K562 (cell line): Measurements from ENCODE around the gene FN3K. TPM values are rescaled to one million over a fixed set of nuclear protein-coding genes. Genes with fewer than 3 reads are reported as not detected.
"Not testable (repeated sequence)": the region's sequence is repeated elsewhere in the genome, so short reads cannot be mapped to it uniquely, and the experiment has no call there.

Experiments used
- ATAC-seq: fragments of 200-7000 bp; cut with Tn5 transposase; 3 replicates; pipeline ENCODE4 v1.9.1; 2020; ENCODE audit warnings: moderate library complexity
- BruUV-seq: library from RNA; stranded (reverse); fragments of 400-500 nt; replicated peaks from 2 replicates; lab custom pipeline; 2021; lab: Mats Ljungman, UMichigan
- CTCF ChIA-PET: fragments of 300-600 bp; formaldehyde crosslinking; extraction: SDS; loops from one replicate; lab custom pipeline; 2021; ENCODE audit warnings: low intra/inter-chr PET ratio; lab: Yijun Ruan, JAX
- POLR2A ChIA-PET: fragments of 300-600, 350-650 bp; sonication (Branson Sonifier 250); formaldehyde crosslinking; extraction: SDS; loops from one replicate; lab custom pipeline; 2021; ENCODE audit warnings: antibody characterized with exemption, inconsistent platforms; lab: Yijun Ruan, JAX
- DNase-seq, 4 experiments: peaks; one replicate each; pipeline versions ENCODE4 v3.0.0 to v3.0.0-alpha.2; 2011 to 2018; ENCODE audit warnings: low spot score in 3 of 4, mixed read lengths in 3 of 4; ENCODE audit errors: extremely low read depth in 1 of 4
- FAIRE-seq: peaks from 2 replicates; lab custom pipeline; 2011; peaks lifted over from hg19 to GRCh38; lab: Jason Lieb, UNC
- H2AFZ ChIP-seq: 2 replicates; pipeline ENCODE4 v1.6.0; 2011; ENCODE audit warnings: low read depth, low read length, control low read depth, inconsistent platforms
- H3K27ac ChIP-seq: fragments of 200-600 bp; 3 replicates; pipeline ENCODE4 v1.8.0; 2011; ENCODE audit warnings: low read depth, mild to moderate bottlenecking, control low read depth, inconsistent platforms, low read length, moderate library complexity, mixed read lengths; ENCODE audit errors: extremely low read depth
- H3K27me3 ChIP-seq, 2 experiments: fragments of 300-600 bp in 1 of 2; 2 replicates in 1 of 2; 3 replicates in 1 of 2; pipeline versions ENCODE4 v1.6.0 to v1.8.0; 2011; ENCODE audit warnings: inconsistent platforms in 2 of 2, low read length in 2 of 2, mild to moderate bottlenecking in 1 of 2, mixed read lengths in 1 of 2, moderate library complexity in 1 of 2; ENCODE audit not compliant: control insufficient read depth in 2 of 2, insufficient read depth in 2 of 2
- H3K36me3 ChIP-seq: fragments of 300-600 bp; 3 replicates; pipeline ENCODE4 v1.8.0; 2011; ENCODE audit warnings: mild to moderate bottlenecking, low read length, inconsistent platforms; ENCODE audit not compliant: control insufficient read depth, insufficient read depth
- H3K4me1 ChIP-seq, 2 experiments: fragments of 200-600 bp in 1 of 2; replicated peaks in 1 of 2; 2 replicates in 1 of 2; 3 replicates in 1 of 2; pipeline versions ENCODE4 v1.5.1 to v1.8.0; 2011; ENCODE audit warnings: inconsistent platforms in 2 of 2, low read length in 2 of 2, mild to moderate bottlenecking in 1 of 2, mixed read lengths in 1 of 2, moderate library complexity in 1 of 2; ENCODE audit not compliant: control insufficient read depth in 2 of 2, insufficient read depth in 2 of 2
- H3K4me2 ChIP-seq: 2 replicates; pipeline ENCODE4 v1.6.1; 2011; ENCODE audit warnings: low read length, control low read depth, inconsistent platforms, mixed read lengths; ENCODE audit not compliant: insufficient read depth
- H3K4me3 ChIP-seq: fragments of 200-600 bp; sonication (generic), shearing (Covaris generic); 2 replicates; pipeline ENCODE4 v1.5.1; 2016; ENCODE audit warnings: control low read depth, inconsistent platforms
- H3K79me2 ChIP-seq: fragments of 200-600 bp; 3 replicates; pipeline ENCODE4 v1.8.0; 2011; ENCODE audit warnings: low read length, inconsistent platforms; ENCODE audit not compliant: control insufficient read depth, insufficient read depth
- H3K9ac ChIP-seq, 2 experiments: 2 replicates each; pipeline versions ENCODE4 v1.6.0 to v1.6.1; 2011; ENCODE audit warnings: low read depth in 2 of 2, low read length in 2 of 2, control low read depth in 1 of 2, inconsistent platforms in 1 of 2, mild to moderate bottlenecking in 1 of 2, mixed read lengths in 1 of 2; ENCODE audit not compliant: insufficient read depth in 1 of 2
- H3K9me1 ChIP-seq: one replicate; pipeline ENCODE4 v1.6.0; 2011; ENCODE audit warnings: inconsistent platforms, mild to moderate bottlenecking, low read length, moderate library complexity; ENCODE audit not compliant: control insufficient read depth, insufficient read depth
- H3K9me3 ChIP-seq: replicated peaks from 2 replicates; pipeline ENCODE4 v1.5.1; 2011; ENCODE audit warnings: low read depth, low read length, inconsistent platforms; ENCODE audit not compliant: control insufficient read depth, insufficient read depth
- H4K20me1 ChIP-seq: replicated peaks from 2 replicates; pipeline ENCODE4 v1.6.1; 2011; ENCODE audit warnings: low read length, inconsistent platforms, mixed read lengths; ENCODE audit not compliant: control insufficient read depth, insufficient read depth
- BCL6 ChIP-seq: fragments of 250-450 bp; sonication (Bioruptor Pico); IDR thresholded peaks from 2 replicates; pipeline ENCODE4 v1.4.0; 2020
- POLR2G ChIP-seq: fragments of 200-400 bp; formaldehyde crosslinking; IDR thresholded peaks from 2 replicates; pipeline ENCODE4 v1.6.1; 2017; ENCODE audit warnings: low read depth, mild to moderate bottlenecking, antibody characterized with exemption, low read length, moderate library complexity
- RBFOX2 ChIP-seq: fragments of 200-400 bp; formaldehyde crosslinking; IDR thresholded peaks from 2 replicates; pipeline ENCODE4 v1.6.1; 2017; ENCODE audit warnings: low read depth, mild to moderate bottlenecking, low read length, moderate library complexity
- WGBS: fragments of 100-300 bp; shearing (Covaris generic); methylation state at CpG from one replicate; pipeline ENCODE4 v1.1.6; 2016; ENCODE audit warnings: low coverage, mixed read lengths; ENCODE audit not compliant: insufficient coverage; ENCODE audit errors: missing lambda C conversion rate; 5-methylcytosine and 5-hydroxymethylcytosine counted together
- in situ Hi-C: fragments of 300-500 bp; cut with MboI; formaldehyde crosslinking; loops from 4 replicates; pipeline ENCODE4 v1.15.0; 2018; ENCODE audit warnings: inconsistent platforms, mixed read lengths
- intact Hi-C: fragments of 100-400 bp; cut with micrococcal nuclease; formaldehyde crosslinking; loops from 2 replicates; pipeline ENCODE4 v1.14.2; 2022
- polyA plus RNA-seq, 8 experiments: library from polyadenylated mRNA; depleted of rRNA in 4 of 8; stranded (reverse) in 5 of 8; unstranded in 3 of 8; fragments of >200 nt; fragmentation: Nextera tagmentation in 2 of 8; fragmentation: Illumina TruSeq in 1 of 8; extraction: Ambion mirVana in 2 of 8; extraction: Trizol in 1 of 8; gene quantifications; 2 replicates each; pipeline versions ENCODE4 v1.2.1 to v1.2.3, GENCODE V29; 2011 to 2014; ENCODE audit warnings: inconsistent platforms in 1 of 8, missing spikeins in 1 of 8
- total RNA-seq, 7 experiments: library from RNA; depleted of rRNA in 6 of 7; stranded (reverse); fragments of >200 nt in 6 of 7; fragmentation: Illumina TruSeq in 2 of 7; extraction: Trizol in 2 of 7; gene quantifications; 2 replicates each; pipeline versions ENCODE4 v1.2.1 to v1.2.3, GENCODE V29; 2011 to 2021; ENCODE audit warnings: low replicate concordance in 1 of 7

FN3K gene
- total and polyA plus RNA-seq, 9 of the 15 experiments (the other 6 are each of a cell fraction or from before 2014, with no cell fraction given): 0.08 to 22.7 (median 3.8) TPM

DNA sequence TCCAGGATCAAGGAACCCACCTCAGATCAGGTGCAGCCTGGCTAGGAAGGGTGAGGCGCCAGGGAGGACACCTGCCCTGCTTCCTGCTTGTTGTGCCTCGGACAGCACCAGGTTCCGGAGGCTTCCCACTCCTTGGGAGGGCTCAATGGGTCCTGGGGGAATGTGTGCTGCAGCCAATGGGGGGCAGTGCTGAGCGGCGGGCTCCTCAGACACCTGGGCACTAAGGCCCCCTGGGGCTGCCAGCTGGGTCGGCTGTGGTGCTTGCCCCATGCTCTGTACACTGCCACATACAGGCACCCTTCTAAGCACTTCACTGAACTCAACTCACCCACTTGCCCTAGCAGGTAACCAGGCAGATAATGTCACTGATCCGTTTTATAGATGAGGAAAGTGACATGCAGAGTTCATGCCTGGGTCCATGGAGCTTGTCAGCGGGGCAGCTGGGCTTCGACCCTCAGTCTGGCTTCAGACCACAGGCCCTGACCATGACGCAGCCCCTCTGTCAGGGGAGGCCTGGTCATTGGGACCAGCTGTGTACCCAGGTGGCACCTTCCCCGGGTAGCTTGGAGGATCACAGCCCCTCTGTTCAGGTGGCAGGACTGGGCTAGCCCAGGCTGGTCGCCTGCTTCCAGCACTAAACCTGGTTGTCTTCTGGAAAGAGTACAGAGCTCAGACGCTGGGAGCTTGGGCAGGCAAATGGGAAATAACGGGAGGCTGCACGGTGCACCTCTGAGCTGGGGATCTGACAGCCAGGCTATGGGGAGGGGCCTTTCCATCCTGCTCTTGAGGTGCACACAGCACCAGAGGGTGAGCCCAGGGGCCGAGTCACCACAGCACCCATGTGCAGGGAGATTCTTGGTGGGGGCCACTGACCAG lies 8.2 kb downstream of the FN3K start:
- Histone ChIP-seq H3K9ac (no peak overlapping the region), H3K4me3 (no peak overlapping the region), H3K4me2 (no peak overlapping the region), H3K4me1 (peaks cover under 1 to 9% of the 10 kb centered on the region in 2 experiments; a peak in 4 of 5 replicates), H2AFZ (no peak overlapping the region), H4K20me1 (no peaks in the 10 kb centered on the region), H3K27me3 (no peaks in the 10 kb centered on the region), H3K9me1 (no peaks in the 10 kb centered on the region), H3K79me2 (no peaks in the 10 kb centered on the region), H3K36me3 (peaks cover 49% of the 10 kb centered on the region), H3K9me3 (peaks cover 30% of the 10 kb centered on the region), H3K27ac (no peak overlapping the region)
- DNase-seq: no peak
- CTCF ChIA-PET: no interaction called here
- in situ Hi-C loops: no loop called here
- no peak for ATAC-seq
- 77% methylated on average over 16 of the region's 16 CpGs for WGBS
- intact Hi-C loops: no loop called here
- TF ChIP-seq RBFOX2 (peak; percentile 36; the same call in 1 of the 2 replicates), BCL6 (CRISPR knock-in tag) (no peak), POLR2G (0 out of 2 replicates have a peak, but pooled peaks have one; percentile 12)
- FAIRE-seq: no peak
- no TSS peak for BruUV-seq
- POLR2A ChIA-PET: interaction anchor here (0.6 kb wide), 1 partner anchor 426 kb away, joined by 3 read pairs; no protein-coding TSS in a partner anchor

DNA sequence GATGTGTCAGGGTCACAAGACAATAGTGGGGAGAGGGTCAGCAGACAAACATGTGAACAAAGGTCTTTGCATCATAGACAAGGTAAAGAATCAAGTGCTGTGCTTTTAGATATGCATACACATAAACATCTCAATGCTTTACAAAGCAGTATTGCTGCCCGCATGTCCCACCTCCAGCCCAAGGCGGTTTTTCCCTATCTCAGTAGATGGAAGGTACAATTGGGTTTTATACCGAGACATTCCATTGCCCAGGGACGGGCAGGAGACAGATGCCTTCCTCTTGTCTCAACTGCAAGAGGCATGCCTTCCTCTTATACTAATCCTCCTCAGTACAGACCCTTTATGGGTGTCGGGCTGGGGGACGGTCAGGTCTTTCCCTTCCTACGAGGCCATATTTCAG lies 9.3 kb downstream of the FN3K start:
- H3K4me3 ChIP-seq, ATAC-seq, H3K27ac ChIP-seq, DNase-seq, in situ Hi-C loops, FAIRE-seq, H3K9ac ChIP-seq, H2AFZ ChIP-seq, BruUV-seq, H3K9me1 ChIP-seq, POLR2A ChIA-PET, H3K4me2 ChIP-seq, H4K20me1 ChIP-seq, H3K27me3 ChIP-seq, intact Hi-C loops, CTCF ChIA-PET, H3K79me2 ChIP-seq, H3K4me1 ChIP-seq: not testable (repeated sequence)
- WGBS: 66% methylated on average over 6 of the region's 7 CpGs
- Histone ChIP-seq H3K36me3 (peaks cover 49% of the 10 kb centered on the region), H3K9me3 (peaks cover 32% of the 10 kb centered on the region)
